SU-DHL-6 (cell line): Measurements from ENCODE around the gene NAE1.

Source experiments
- EZH2phosphoT487 ChIP-seq: fragments of 200-600 bp; sonication (generic), shearing (Covaris generic); conservative IDR thresholded peaks from 2 replicates; pipeline ENCODE4 v1.6.1; 2018; ENCODE audit warnings: mild to moderate bottlenecking, antibody characterized with exemption, low read length, moderate library complexity, mixed read lengths
- TF ChIP-seq, protein P1 (sequence below): fragments of 200-600 bp; sonication (generic); IDR thresholded peaks from one replicate; pipeline ENCODE4 v1.5.1; 2017; ENCODE audit warnings: antibody characterized with exemption, mild to moderate bottlenecking, low read length, moderate library complexity; ENCODE audit not compliant: insufficient read depth, poor library complexity, severe bottlenecking

DNA sequence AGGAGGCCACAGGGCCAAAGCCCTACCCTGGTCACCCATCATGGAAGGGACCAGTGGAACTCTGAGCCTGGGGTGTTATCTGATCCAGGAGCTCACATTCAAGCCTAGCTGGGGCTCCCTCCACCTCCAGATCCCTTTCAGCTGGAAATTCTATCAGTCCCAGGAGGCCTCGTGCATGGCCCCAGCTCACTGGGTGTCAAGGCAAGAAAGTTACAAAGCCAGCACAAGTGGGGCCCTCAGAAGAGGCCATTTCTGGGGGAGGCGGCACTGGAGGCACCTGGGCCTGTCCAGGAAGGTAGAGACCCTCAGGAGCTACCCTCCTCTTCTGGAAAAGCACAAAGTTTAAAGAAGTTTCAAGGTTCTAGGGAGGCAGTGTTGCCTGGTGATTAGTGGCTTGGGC, 18.2 kb upstream of the NAE1 start:
- TF ChIP-seq, protein P1, sequence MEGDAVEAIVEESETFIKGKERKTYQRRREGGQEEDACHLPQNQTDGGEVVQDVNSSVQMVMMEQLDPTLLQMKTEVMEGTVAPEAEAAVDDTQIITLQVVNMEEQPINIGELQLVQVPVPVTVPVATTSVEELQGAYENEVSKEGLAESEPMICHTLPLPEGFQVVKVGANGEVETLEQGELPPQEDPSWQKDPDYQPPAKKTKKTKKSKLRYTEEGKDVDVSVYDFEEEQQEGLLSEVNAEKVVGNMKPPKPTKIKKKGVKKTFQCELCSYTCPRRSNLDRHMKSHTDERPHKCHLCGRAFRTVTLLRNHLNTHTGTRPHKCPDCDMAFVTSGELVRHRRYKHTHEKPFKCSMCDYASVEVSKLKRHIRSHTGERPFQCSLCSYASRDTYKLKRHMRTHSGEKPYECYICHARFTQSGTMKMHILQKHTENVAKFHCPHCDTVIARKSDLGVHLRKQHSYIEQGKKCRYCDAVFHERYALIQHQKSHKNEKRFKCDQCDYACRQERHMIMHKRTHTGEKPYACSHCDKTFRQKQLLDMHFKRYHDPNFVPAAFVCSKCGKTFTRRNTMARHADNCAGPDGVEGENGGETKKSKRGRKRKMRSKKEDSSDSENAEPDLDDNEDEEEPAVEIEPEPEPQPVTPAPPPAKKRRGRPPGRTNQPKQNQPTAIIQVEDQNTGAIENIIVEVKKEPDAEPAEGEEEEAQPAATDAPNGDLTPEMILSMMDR, result no peak
- TF ChIP-seq EZH2phosphoT487, result no peak
